HFFc6 (cell line): ENCODE data around the gene AP3S1. TPM values are rescaled to one million over a fixed set of nuclear protein-coding genes. Genes with fewer than 3 reads are reported as not detected.
A peak's percentile ranks its signal among the peaks of the same experiment; 100 is the strongest.
"Not testable (repeated sequence)": the region's sequence is repeated elsewhere in the genome, so short reads cannot be mapped to it uniquely, and the experiment has no call there.

Experiments used
- DNase-seq: peaks from one replicate; pipeline ENCODE4 v3.0.0-alpha.2; 2018
- H3K27ac Mint-ChIP-seq: 2 replicates; pipeline ENCODE4 v1.8.0; 2020; ENCODE audit warnings: mild to moderate bottlenecking, mixed read lengths
- H3K27me3 Mint-ChIP-seq: 2 replicates; pipeline ENCODE4 v1.8.0; 2021; ENCODE audit warnings: mild to moderate bottlenecking, moderate library complexity, mixed read lengths; ENCODE audit not compliant: insufficient read depth
- H3K36me3 Mint-ChIP-seq: 2 replicates; pipeline ENCODE4 v1.8.0; 2021; ENCODE audit warnings: low read depth, mixed read lengths
- H3K4me1 Mint-ChIP-seq: 2 replicates; pipeline ENCODE4 v1.8.0; 2020; ENCODE audit warnings: low read depth, mixed read lengths
- H3K4me3 Mint-ChIP-seq: 2 replicates; pipeline ENCODE4 v1.8.0; 2020; ENCODE audit warnings: mild to moderate bottlenecking, moderate library complexity, mixed read lengths
- H3K9me3 Mint-ChIP-seq: 2 replicates; pipeline ENCODE4 v1.8.0; 2020; ENCODE audit warnings: mild to moderate bottlenecking, mixed read lengths
- CTCF ChIP-seq: fragments of 200-600 bp; sonication (generic); IDR thresholded peaks from 2 replicates; pipeline ENCODE4 v1.5.0; 2021; ENCODE audit warnings: antibody characterized with exemption, mild to moderate bottlenecking
- total RNA-seq, 6 experiments: library from RNA; stranded (reverse); fragmentation: NEBNext Ultra II Directional; extraction: Animal tissue kit (Norgen Biotek cat#: 25700); gene quantifications; 2 replicates in 1 of 6; 3 replicates in 5 of 6; pipeline ENCODE4 v1.2.3, GENCODE V29; 2021

The AP3S1 gene
- total RNA-seq, 6 experiments from 2014 or later, result 109 to 131 (median 122) TPM

- H3K27me3 Mint-ChIP-seq, result no peaks in the 10 kb centered on the region
- TF ChIP-seq CTCF, result peak; percentile 73
- no peak overlapping the region for H3K27ac Mint-ChIP-seq
- no peaks in the 10 kb centered on the region for H3K36me3 Mint-ChIP-seq
- DNase-seq, result peak; percentile 25
- no peak overlapping the region for H3K4me3 Mint-ChIP-seq
- H3K9me3 Mint-ChIP-seq, result no peaks in the 10 kb centered on the region
- H3K4me1 Mint-ChIP-seq, result no peaks in the 10 kb centered on the region
Observed at GRCh38 chr5:115888027-115888426, 46.3 kb downstream of the AP3S1 start.

- Mint-ChIP-seq H3K27ac (no peak overlapping the region), H3K4me1 (peaks cover 19% of the 10 kb centered on the region), H3K4me3 (no peak overlapping the region), H3K27me3 (no peaks in the 10 kb centered on the region), H3K9me3 (no peaks in the 10 kb centered on the region), H3K36me3 (no peaks in the 10 kb centered on the region)
- no peak for DNase-seq
- no peak for TF ChIP-seq CTCF
Observed at GRCh38 chr5:115892021-115892420, 50.3 kb downstream of the AP3S1 start.

- no peak overlapping the region for H3K27ac Mint-ChIP-seq
- H3K9me3 Mint-ChIP-seq, result no peaks in the 10 kb centered on the region
- TF ChIP-seq CTCF, result no peak
- H3K4me3 Mint-ChIP-seq, result no peak overlapping the region
- no peak for DNase-seq
- H3K4me1 Mint-ChIP-seq, result peaks cover 40% of the 10 kb centered on the region
- H3K27me3 Mint-ChIP-seq, result no peaks in the 10 kb centered on the region
- H3K36me3 Mint-ChIP-seq, result peaks cover 8% of the 10 kb centered on the region
Observed at GRCh38 chr5:115894342-115894741, 52.6 kb downstream of the AP3S1 start.

- no peak for TF ChIP-seq CTCF
- Mint-ChIP-seq H3K4me1 (peaks cover 43% of the 10 kb centered on the region), H3K36me3 (peaks cover 18% of the 10 kb centered on the region), H3K27me3 (no peaks in the 10 kb centered on the region), H3K9me3 (no peaks in the 10 kb centered on the region), H3K27ac (peak overlapping the region; percentile 81), H3K4me3 (peak overlapping the region; percentile 84)
- peak; percentile 7 for DNase-seq
Observed at GRCh38 chr5:115895821-115896220, 54.1 kb downstream of the AP3S1 start.

GRCh38 chr5:115898656-115899055 is 56.9 kb downstream of the AP3S1 start:
- DNase-seq, result peak; percentile 38
- peaks cover 20% of the 10 kb centered on the region for H3K36me3 Mint-ChIP-seq
- TF ChIP-seq CTCF, result no peak

GRCh38 chr5:115907177-115907576 is 65.4 kb downstream of the AP3S1 start:
- H3K4me1 Mint-ChIP-seq, result no peaks in the 10 kb centered on the region
- no peaks in the 10 kb centered on the region for H3K9me3 Mint-ChIP-seq
- no peak for TF ChIP-seq CTCF
- H3K36me3 Mint-ChIP-seq, result no peaks in the 10 kb centered on the region
- H3K27ac Mint-ChIP-seq, result no peak overlapping the region
- DNase-seq, result no peak
- no peaks in the 10 kb centered on the region for H3K27me3 Mint-ChIP-seq
- no peak overlapping the region for H3K4me3 Mint-ChIP-seq

More at GRCh38 chr5:115898656-115899055, 56.9 kb downstream of the AP3S1 start:
- Mint-ChIP-seq H3K27ac (peak overlapping the region; percentile 90), H3K9me3 (no peaks in the 10 kb centered on the region), H3K27me3 (no peaks in the 10 kb centered on the region), H3K4me3 (peak overlapping the region; percentile 32), H3K4me1 (peaks cover 43% of the 10 kb centered on the region)

- not testable (repeated sequence) for H3K4me3 Mint-ChIP-seq, H3K36me3 Mint-ChIP-seq, H3K27ac Mint-ChIP-seq, H3K27me3 Mint-ChIP-seq, H3K9me3 Mint-ChIP-seq, DNase-seq
- peaks cover 15% of the 10 kb centered on the region for H3K4me1 Mint-ChIP-seq
Observed at GRCh38 chr5:115913623-115914400, 72.1 kb downstream of the AP3S1 start.
